ENCODE measurements around the gene AARSD1. TPM values are rescaled to one million over a fixed set of nuclear protein-coding genes. Genes with fewer than 3 reads are reported as not detected.

AARSD1 gene
- 10 to 100 TPM; 54.3 to 57.5 TPM for total RNA-seq

GRCh38 chr17:42964161-42964932, at the start of gene AARSD1:
Gene AARSD1, minus strand, starts transcription at chr17:42964454. Its CDS starts 14 bp downstream, at chr17:42964440.
- Mint-ChIP-seq H3K27me3 (no peaks in the 10 kb centered on the region), H3K27ac (peak within 1 kb of the TSS; percentile 95), H3K9me3 (no peaks in the 10 kb centered on the region), H3K4me3 (peak within 1 kb of the TSS; percentile 88), H3K36me3 (ENCODE audit: low read depth) (peaks cover 29% of the 10 kb centered on the region), H3K4me1 (ENCODE audit: low read depth) (peaks cover 17% of the 10 kb centered on the region)
- ChIA-PET POLR2A (interaction anchor here (0.6 to 2.2 kb wide), 10 partner anchors 10 to 1046 kb away, joined by 3 to 13 read pairs (median 3); partner anchors contain the start of genes BRCA1, COA3, PTGES3L and RPL27), CTCF (interaction anchor here (0.7 kb wide), 1 partner anchor 34 kb away, joined by 3 read pairs; the partner anchor contains the start of gene RPL27)
- DNase-seq (peak; percentile 95), ATAC-seq (peak; percentile 98)
- no peak for TF ChIP-seq CTCF (IDR thresholded peaks at IDR 0.05)
- intact Hi-C loops (cut with micrococcal nuclease) = no loop called here

GRCh38 chr17:43013296-43013695, 49.0 kb upstream of the AARSD1 start:
- no peak overlapping the region for H3K27ac Mint-ChIP-seq
- POLR2A ChIA-PET = interaction anchor here (2.6 to 6.4 kb wide), 2 partner anchors 12 to 15 kb away, joined by 14 to 36 read pairs; partner anchors contain the start of gene RPL27
- peaks cover 3% of the 10 kb centered on the region for H3K36me3 Mint-ChIP-seq (ENCODE audit: low read depth)

GRCh38 chr17:43011728-43012472, 47.6 kb upstream of the AARSD1 start:
- no peaks in the 10 kb centered on the region for H3K9me3 Mint-ChIP-seq
- no peak for ATAC-seq
- no peak for DNase-seq
- POLR2A ChIA-PET = interaction anchor here (1.3 to 6.4 kb wide), 5 partner anchors 10 to 18 kb away, joined by 3 to 36 read pairs (median 10); partner anchors contain the start of genes RND2, RPL27 and VAT1
- no peak for TF ChIP-seq CTCF (IDR thresholded peaks at IDR 0.05)
- H3K27ac Mint-ChIP-seq = no peak overlapping the region
- CTCF ChIA-PET = interaction anchor here (1.1 to 2.7 kb wide), 3 partner anchors 10 to 14 kb away, joined by 3 to 14 read pairs (median 6); partner anchors contain the start of gene RPL27
- peaks cover 6% of the 10 kb centered on the region for H3K36me3 Mint-ChIP-seq (ENCODE audit: low read depth)
- no peaks in the 10 kb centered on the region for H3K27me3 Mint-ChIP-seq
- intact Hi-C loops (cut with micrococcal nuclease) = loop anchor here (10.0 kb wide), 1 partner anchor 203 kb away; the partner anchor contains the start of gene TMEM106A
- H3K4me3 Mint-ChIP-seq = no peak overlapping the region
- H3K4me1 Mint-ChIP-seq (ENCODE audit: low read depth) = peaks cover 8% of the 10 kb centered on the region

More at GRCh38 chr17:43013296-43013695, 49.0 kb upstream of the AARSD1 start:
- H3K27me3 Mint-ChIP-seq = no peaks in the 10 kb centered on the region
- no peak for ATAC-seq
- no peak overlapping the region for H3K4me3 Mint-ChIP-seq
- peaks cover 11% of the 10 kb centered on the region for H3K4me1 Mint-ChIP-seq (ENCODE audit: low read depth)
- intact Hi-C loops (cut with micrococcal nuclease) = loop anchor here (10.0 kb wide), 1 partner anchor 202 kb away; the partner anchor contains the start of gene TMEM106A
- no peak for TF ChIP-seq CTCF (IDR thresholded peaks at IDR 0.05)
- CTCF ChIA-PET = interaction anchor here (1.1 to 1.6 kb wide), 2 partner anchors 11 to 12 kb away, joined by 3 to 7 read pairs; no protein-coding TSS in a partner anchor
- no peak for DNase-seq
- no peaks in the 10 kb centered on the region for H3K9me3 Mint-ChIP-seq

- ChIA-PET CTCF (interaction anchor here (1.8 to 2.7 kb wide), 2 partner anchors 13 kb away, joined by 6 to 14 read pairs; partner anchors contain the start of gene RPL27), POLR2A (interaction anchor here (1.0 to 6.4 kb wide), 6 partner anchors 8 to 304 kb away, joined by 3 to 36 read pairs (median 4); partner anchors contain the start of genes RND2 and RPL27)
- no peaks in the 10 kb centered on the region for H3K9me3 Mint-ChIP-seq
- peak overlapping the region; percentile 34 for H3K27ac Mint-ChIP-seq
- peaks cover 11% of the 10 kb centered on the region for H3K36me3 Mint-ChIP-seq (ENCODE audit: low read depth)
- H3K4me3 Mint-ChIP-seq = no peak overlapping the region
- intact Hi-C loops (cut with micrococcal nuclease) = loop anchor here (10.0 kb wide), 1 partner anchor 204 kb away; the partner anchor contains the start of gene TMEM106A
- H3K4me1 Mint-ChIP-seq (ENCODE audit: low read depth) = peaks cover 11% of the 10 kb centered on the region
- no peaks in the 10 kb centered on the region for H3K27me3 Mint-ChIP-seq
- DNase-seq (no peak), ATAC-seq (no peak)
- TF ChIP-seq CTCF (IDR thresholded peaks at IDR 0.05) = no peak
Measured at GRCh38 chr17:43010667-43011308, 46.5 kb upstream of the AARSD1 start.
